Mesenchymal stem cell (in vitro differentiated cells and primary cell): Measurements from ENCODE around the gene CRYBG1.
"Not testable (repeated sequence)": the region's sequence is repeated elsewhere in the genome, so short reads cannot be mapped to it uniquely, and the experiment has no call there.

Experiments
- DNase-seq: peaks from one replicate; pipeline ENCODE4 v3.0.0-alpha.2; 2013
- H2AFZ ChIP-seq: one replicate; pipeline ENCODE4 v1.6.1; 2013; ENCODE audit warnings: low read depth, mild to moderate bottlenecking, control low read depth, inconsistent platforms, low read length, moderate library complexity
- H2AK5ac ChIP-seq: 2 replicates; pipeline ENCODE4 v1.6.1; 2013; ENCODE audit warnings: low read length, moderate library complexity, mild to moderate bottlenecking, inconsistent platforms; ENCODE audit not compliant: severe bottlenecking
- H2BK120ac ChIP-seq: one replicate; pipeline ENCODE4 v1.6.1; 2013; ENCODE audit warnings: low read depth, mild to moderate bottlenecking, inconsistent platforms, low read length, moderate library complexity
- H2BK12ac ChIP-seq, 2 experiments: one replicate each; pipeline ENCODE4 v1.6.1; 2013; ENCODE audit warnings: inconsistent platforms in 2 of 2, low read length in 2 of 2, mild to moderate bottlenecking in 2 of 2, moderate library complexity in 2 of 2, control low read depth in 1 of 2
- H2BK15ac ChIP-seq: one replicate; pipeline ENCODE4 v1.6.1; 2013; ENCODE audit warnings: mild to moderate bottlenecking, low read depth, inconsistent platforms; ENCODE audit not compliant: poor library complexity, severe bottlenecking
- H2BK5ac ChIP-seq: 2 replicates; pipeline ENCODE4 v1.6.1; 2013; ENCODE audit warnings: low read depth, mild to moderate bottlenecking, low read length, control low read depth, inconsistent platforms; ENCODE audit not compliant: poor library complexity, severe bottlenecking
- H3K14ac ChIP-seq, 2 experiments: one replicate each; pipeline ENCODE4 v1.6.1; 2013; ENCODE audit warnings: inconsistent platforms in 2 of 2, low read length in 2 of 2, control low read depth in 1 of 2, mild to moderate bottlenecking in 1 of 2, moderate library complexity in 1 of 2
- H3K18ac ChIP-seq, 2 experiments: one replicate each; pipeline ENCODE4 v1.6.1; 2013; ENCODE audit warnings: inconsistent platforms in 2 of 2, low read length in 2 of 2, control low read depth in 1 of 2, low read depth in 1 of 2, mild to moderate bottlenecking in 1 of 2
- H3K23ac ChIP-seq, 2 experiments: one replicate each; pipeline ENCODE4 v1.6.1; 2013; ENCODE audit warnings: inconsistent platforms in 2 of 2, low read length in 2 of 2, mild to moderate bottlenecking in 2 of 2, moderate library complexity in 2 of 2, control low read depth in 1 of 2
- H3K27ac ChIP-seq: 2 replicates; pipeline ENCODE4 v1.5.1; 2013; ENCODE audit warnings: mild to moderate bottlenecking, moderate library complexity, low read length, control low read depth, inconsistent platforms; ENCODE audit not compliant: poor library complexity, severe bottlenecking
- H3K27me3 ChIP-seq, 2 experiments: 2 replicates each; pipeline versions ENCODE4 v1.6.1 to v1.7.0; 2013; ENCODE audit warnings: low read length in 2 of 2, mild to moderate bottlenecking in 2 of 2, moderate library complexity in 2 of 2, control low read depth in 1 of 2, inconsistent platforms in 1 of 2; ENCODE audit not compliant: control insufficient read depth in 1 of 2, insufficient read depth in 1 of 2
- H3K36me3 ChIP-seq, 2 experiments: 2 replicates each; pipeline versions ENCODE4 v1.6.1 to v1.7.0; 2013; ENCODE audit warnings: low read length in 2 of 2, control low read depth in 1 of 2, inconsistent platforms in 1 of 2, low read depth in 1 of 2, mild to moderate bottlenecking in 1 of 2; ENCODE audit not compliant: insufficient read depth in 2 of 2, control insufficient read depth in 1 of 2
- H3K4ac ChIP-seq, 2 experiments: one replicate each; pipeline ENCODE4 v1.6.1; 2013; ENCODE audit warnings: inconsistent platforms in 2 of 2, low read length in 2 of 2, mild to moderate bottlenecking in 2 of 2, moderate library complexity in 2 of 2, control low read depth in 1 of 2, low read depth in 1 of 2
- H3K4me1 ChIP-seq: 2 replicates; pipeline ENCODE4 v1.6.1; 2013; ENCODE audit warnings: low read depth, low read length, control low read depth; ENCODE audit not compliant: control insufficient read depth, insufficient read depth
- H3K4me2 ChIP-seq: 2 replicates; pipeline ENCODE4 v1.6.1; 2013; ENCODE audit warnings: low read length, mild to moderate bottlenecking, inconsistent platforms; ENCODE audit not compliant: poor library complexity, severe bottlenecking
- H3K4me3 ChIP-seq, 2 experiments: 2 replicates each; pipeline versions ENCODE4 v1.5.1 to v1.7.0; 2013; ENCODE audit warnings: low read length in 2 of 2, mild to moderate bottlenecking in 2 of 2, control low read depth in 1 of 2, low read depth in 1 of 2; ENCODE audit not compliant: insufficient read depth in 1 of 2
- H3K79me1 ChIP-seq: replicated peaks from 2 replicates; pipeline ENCODE4 v1.6.1; 2013; ENCODE audit warnings: mild to moderate bottlenecking, control low read depth, low read length, inconsistent platforms; ENCODE audit not compliant: poor library complexity, severe bottlenecking
- H3K9ac ChIP-seq: 2 replicates; pipeline ENCODE4 v1.7.0; 2013; ENCODE audit warnings: mild to moderate bottlenecking, low read length, moderate library complexity
- H3K9me3 ChIP-seq: 2 replicates; pipeline ENCODE4 v1.7.0; 2013; ENCODE audit warnings: mild to moderate bottlenecking, low read length; ENCODE audit not compliant: control insufficient read depth
- H4K8ac ChIP-seq: one replicate; pipeline ENCODE4 v1.6.1; 2013; ENCODE audit warnings: inconsistent platforms, mild to moderate bottlenecking, low read length, moderate library complexity
- H4K91ac ChIP-seq: one replicate; pipeline ENCODE4 v1.6.1; 2013; ENCODE audit warnings: mild to moderate bottlenecking, low read length, inconsistent platforms
- WGBS: methylation state at CpG from one replicate; pipeline ENCODE4 v1.1.7; 2013; ENCODE audit warnings: mixed read lengths; 5-methylcytosine and 5-hydroxymethylcytosine counted together

CRYBG1 gene

GRCh38 chr6:106513808-106514582 is 153.5 kb downstream of the CRYBG1 start:
- no peaks in the 10 kb centered on the region for H3K9me3 ChIP-seq
- peak overlapping the region in 1 of 2 experiments; percentile 95 for H3K4me3 ChIP-seq
- H2AK5ac ChIP-seq: no peak overlapping the region
- H3K23ac ChIP-seq: no peak overlapping the region
- H3K4ac ChIP-seq: peak overlapping the region in 1 of 2 experiments; percentile 22
- H4K8ac ChIP-seq: no peak overlapping the region
- no peak overlapping the region for H3K27ac ChIP-seq
- no peak overlapping the region for H2BK12ac ChIP-seq
- H3K9ac ChIP-seq: peak overlapping the region; percentile 89
- no peak overlapping the region for H2BK5ac ChIP-seq
- H2AFZ ChIP-seq: no peak overlapping the region
- no peak overlapping the region for H4K91ac ChIP-seq
- 52% methylated on average over 2 of the region's 3 CpGs for WGBS
- H3K27me3 ChIP-seq: no peaks in the 10 kb centered on the region
- no peak for DNase-seq
- no peak overlapping the region for H3K4me2 ChIP-seq
- H3K18ac ChIP-seq: no peak overlapping the region
- H3K36me3 ChIP-seq: peaks cover 4% of the 10 kb centered on the region in 2 experiments
- H2BK120ac ChIP-seq: no peak overlapping the region
- peaks cover 5% of the 10 kb centered on the region for H3K79me1 ChIP-seq
- no peak overlapping the region for H2BK15ac ChIP-seq
- peaks cover 29% of the 10 kb centered on the region for H3K4me1 ChIP-seq
- no peak overlapping the region for H3K14ac ChIP-seq

DNA sequence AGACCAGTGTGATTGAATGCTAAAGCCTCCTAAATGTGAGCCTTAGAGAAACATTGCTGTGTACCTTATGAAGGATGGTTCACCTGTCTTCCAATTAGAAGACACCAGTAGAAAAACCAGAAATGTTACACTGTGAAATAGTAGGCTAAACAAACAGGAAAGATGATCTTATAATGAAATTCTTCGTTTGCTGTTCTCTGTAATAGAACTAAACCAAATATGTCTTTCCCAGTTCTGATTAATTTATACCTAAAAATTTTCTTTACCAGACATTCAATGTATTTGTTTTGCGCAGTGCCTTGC is 154.0 kb downstream of the CRYBG1 start:
- Histone ChIP-seq H3K36me3 (peaks cover 4% of the 10 kb centered on the region in 2 experiments), H2BK120ac (no peak overlapping the region), H4K91ac (no peak overlapping the region), H3K9ac (peak overlapping the region; percentile 89), H2AFZ (no peak overlapping the region), H3K79me1 (peaks cover 5% of the 10 kb centered on the region), H2AK5ac (no peak overlapping the region), H2BK5ac (no peak overlapping the region), H2BK12ac (no peak overlapping the region), H3K18ac (no peak overlapping the region), H3K4ac (no peak overlapping the region), H4K8ac (no peak overlapping the region), H3K4me2 (no peak overlapping the region), H3K27ac (no peak overlapping the region), H3K4me1 (peaks cover 28% of the 10 kb centered on the region), H3K27me3 (no peaks in the 10 kb centered on the region), H3K14ac (no peak overlapping the region), H3K4me3 (peak overlapping the region in 1 of 2 experiments; percentile 95), H3K9me3 (no peaks in the 10 kb centered on the region), H3K23ac (no peak overlapping the region), H2BK15ac (no peak overlapping the region)
- no peak for DNase-seq
- 100% methylated on average over 1 of the region's 2 CpGs for WGBS

DNA sequence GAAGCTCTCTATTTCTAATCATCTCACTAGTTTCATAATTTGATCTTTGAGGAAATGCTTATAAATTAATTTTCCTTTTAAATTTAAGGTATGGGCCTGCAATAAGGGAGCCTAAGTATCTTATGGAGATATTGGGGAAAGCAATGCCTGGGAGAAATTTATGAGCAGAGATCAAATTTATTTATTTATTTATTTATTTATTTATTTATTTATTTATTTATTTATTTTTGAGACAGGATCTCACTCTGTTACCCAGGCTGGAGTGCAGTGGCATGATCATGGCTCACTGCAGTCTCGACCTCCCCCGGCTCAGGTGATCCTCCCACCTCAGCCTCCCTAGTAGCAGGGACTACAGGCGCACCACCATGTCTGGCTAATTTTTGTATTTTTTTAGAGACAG is 155.1 kb downstream of the CRYBG1 start:
- H2BK5ac ChIP-seq, H3K18ac ChIP-seq, H2BK12ac ChIP-seq, H3K27ac ChIP-seq, DNase-seq, H2AK5ac ChIP-seq, H3K4me2 ChIP-seq, H2BK15ac ChIP-seq, H3K27me3 ChIP-seq, H3K14ac ChIP-seq, H4K8ac ChIP-seq, H3K79me1 ChIP-seq, H3K23ac ChIP-seq, H3K9me3 ChIP-seq, H4K91ac ChIP-seq, H2BK120ac ChIP-seq, H2AFZ ChIP-seq, H3K4ac ChIP-seq: not testable (repeated sequence)
- 93% methylated on average over 2 of the region's 3 CpGs for WGBS
- H3K4me3 ChIP-seq: peak overlapping the region in 1 of 2 experiments; percentile 95
- peaks cover 4 to 12% of the 10 kb centered on the region in 2 experiments for H3K36me3 ChIP-seq
- H3K4me1 ChIP-seq: peaks cover 25% of the 10 kb centered on the region
- peak overlapping the region; percentile 89 for H3K9ac ChIP-seq

DNA sequence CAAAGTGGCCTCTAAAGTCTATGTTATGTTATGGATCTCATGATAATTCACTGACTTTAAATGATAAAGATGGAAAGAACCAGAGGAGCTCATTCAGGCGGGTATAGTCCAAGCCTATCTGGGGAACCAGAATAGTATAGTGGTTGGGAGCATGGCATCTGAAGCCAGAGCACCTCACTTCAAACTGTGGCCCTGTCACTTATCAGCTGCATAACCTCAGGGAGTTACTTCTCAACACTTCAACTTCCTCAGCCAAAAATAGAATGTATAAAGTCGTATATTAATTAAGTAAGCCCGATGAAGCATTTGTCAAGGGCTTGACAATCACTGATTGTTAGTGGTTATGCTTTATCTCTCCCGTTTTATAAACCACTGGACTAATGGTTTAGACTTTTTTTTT is 156.1 kb downstream of the CRYBG1 start:
- Histone ChIP-seq H2BK15ac (no peak overlapping the region), H2AFZ (no peak overlapping the region), H4K8ac (no peak overlapping the region), H3K4me1 (peaks cover 22% of the 10 kb centered on the region), H3K4me2 (no peak overlapping the region), H3K23ac (no peak overlapping the region), H3K36me3 (peaks cover 4 to 21% of the 10 kb centered on the region in 2 experiments), H3K27me3 (no peaks in the 10 kb centered on the region), H4K91ac (no peak overlapping the region), H3K4ac (no peak overlapping the region), H2BK120ac (no peak overlapping the region), H3K9ac (no peak overlapping the region), H3K4me3 (no peak overlapping the region), H2BK5ac (no peak overlapping the region), H2AK5ac (no peak overlapping the region), H3K18ac (no peak overlapping the region), H3K9me3 (no peaks in the 10 kb centered on the region), H2BK12ac (no peak overlapping the region), H3K79me1 (peaks cover 5% of the 10 kb centered on the region), H3K27ac (no peak overlapping the region), H3K14ac (no peak overlapping the region)
- WGBS: 97% methylated on average over 3 of the region's 4 CpGs
- DNase-seq: no peak
